IPS-18c (cell line): ENCODE data around the gene CAAP1.
"Not testable (repeated sequence)": the region's sequence is repeated elsewhere in the genome, so short reads cannot be mapped to it uniquely, and the experiment has no call there.

ENCODE experiments used
- H3K4me3 ChIP-seq: 2 replicates; pipeline ENCODE4 v1.7.0; 2013; ENCODE audit warnings: low read depth, mild to moderate bottlenecking, low read length, moderate library complexity; ENCODE audit not compliant: insufficient read depth
- H3K9me3 ChIP-seq: one replicate; pipeline ENCODE4 v1.6.1; 2013; ENCODE audit warnings: mild to moderate bottlenecking, low read length, moderate library complexity; ENCODE audit not compliant: control insufficient read depth, insufficient read depth

The CAAP1 gene

DNA sequence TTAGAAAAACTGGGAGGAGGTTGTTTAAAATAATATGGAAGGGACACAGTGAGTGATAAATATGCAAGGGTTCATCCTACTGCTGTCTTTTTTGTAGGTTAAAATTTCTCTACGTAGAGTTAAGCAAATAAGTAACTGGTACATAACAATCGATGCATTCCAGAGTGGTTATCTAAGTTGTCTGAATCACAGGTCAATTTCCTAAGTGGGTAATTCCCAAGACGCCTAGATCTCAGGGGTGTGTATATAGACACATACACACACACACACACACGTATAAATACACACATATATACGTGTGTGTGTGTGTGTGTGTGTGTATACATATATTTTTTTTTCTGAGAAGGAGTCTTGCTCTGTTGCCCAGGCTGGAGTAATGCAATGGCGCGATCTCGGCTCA, 22.3 kb downstream of the CAAP1 start:
- no peaks in the 10 kb centered on the region for H3K9me3 ChIP-seq
- H3K4me3 ChIP-seq: no peak overlapping the region

DNA sequence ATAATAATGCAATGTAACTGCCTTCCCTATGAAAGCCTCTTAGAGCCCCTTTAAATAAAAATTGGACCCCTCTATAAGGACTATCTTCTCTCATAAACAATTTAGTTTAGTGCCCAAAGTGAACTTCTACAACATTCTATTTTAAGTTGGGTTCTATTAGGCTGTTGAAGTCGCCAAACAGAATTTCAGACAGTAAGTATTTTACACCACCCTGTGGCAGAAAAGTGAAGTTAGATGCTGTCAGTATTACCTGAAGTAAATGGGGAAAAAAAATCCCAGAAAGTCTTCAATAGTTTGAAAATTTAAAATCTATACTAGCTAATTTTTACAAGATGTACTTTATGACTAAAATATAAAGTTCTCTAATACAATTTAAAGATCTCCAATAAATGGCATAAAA, 29.5 kb downstream of the CAAP1 start:
- no peak overlapping the region for H3K4me3 ChIP-seq
- H3K9me3 ChIP-seq: no peaks in the 10 kb centered on the region

DNA sequence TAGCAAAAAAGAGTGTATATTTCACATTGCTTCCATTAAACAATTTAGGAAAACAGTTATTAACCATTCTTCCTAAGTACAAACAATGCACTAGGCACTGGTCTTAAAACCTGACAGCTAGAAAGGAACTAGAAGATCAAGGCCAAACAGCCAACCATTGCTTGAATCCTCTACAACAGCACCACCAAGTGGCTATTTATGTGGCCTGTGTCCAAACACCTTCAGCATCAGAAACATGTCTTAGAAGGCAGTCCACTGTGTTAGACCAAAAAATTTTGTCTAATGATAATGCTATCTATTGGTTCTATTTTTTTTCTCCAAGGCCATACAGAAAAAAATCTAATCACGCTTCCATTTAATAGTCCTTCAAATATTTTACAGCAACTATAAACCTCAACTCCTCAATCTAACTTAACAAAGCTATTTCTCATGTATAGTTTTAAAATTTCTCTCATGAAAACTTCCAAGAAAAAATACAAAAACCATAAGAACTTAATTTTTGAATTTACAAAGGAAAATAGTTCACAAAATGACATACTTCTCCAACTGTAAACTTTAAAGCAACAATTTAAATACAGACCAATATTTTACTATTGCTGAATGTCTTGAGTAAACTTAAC, 36.1 kb downstream of the CAAP1 start:
- no peak overlapping the region for H3K4me3 ChIP-seq
- no peaks in the 10 kb centered on the region for H3K9me3 ChIP-seq

DNA sequence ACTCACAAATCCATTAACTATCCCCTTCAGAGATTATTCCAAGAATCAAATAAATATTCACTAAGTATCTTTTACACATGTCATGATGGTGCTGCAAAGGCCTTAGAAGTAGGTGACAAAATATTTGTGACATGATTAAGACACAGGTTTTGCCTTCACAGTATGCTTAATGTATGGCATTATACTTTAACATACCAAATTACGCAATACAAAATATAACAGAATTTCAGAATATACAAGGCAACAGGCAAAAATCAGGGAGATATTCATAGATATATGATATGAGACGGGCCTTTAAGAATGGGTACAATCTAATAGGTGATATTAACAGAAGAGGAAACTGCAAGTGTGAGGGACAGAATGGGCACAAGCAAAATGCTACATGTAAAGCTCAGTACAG, 41.6 kb downstream of the CAAP1 start:
- Histone ChIP-seq H3K9me3 (no peaks in the 10 kb centered on the region), H3K4me3 (no peak overlapping the region)

DNA sequence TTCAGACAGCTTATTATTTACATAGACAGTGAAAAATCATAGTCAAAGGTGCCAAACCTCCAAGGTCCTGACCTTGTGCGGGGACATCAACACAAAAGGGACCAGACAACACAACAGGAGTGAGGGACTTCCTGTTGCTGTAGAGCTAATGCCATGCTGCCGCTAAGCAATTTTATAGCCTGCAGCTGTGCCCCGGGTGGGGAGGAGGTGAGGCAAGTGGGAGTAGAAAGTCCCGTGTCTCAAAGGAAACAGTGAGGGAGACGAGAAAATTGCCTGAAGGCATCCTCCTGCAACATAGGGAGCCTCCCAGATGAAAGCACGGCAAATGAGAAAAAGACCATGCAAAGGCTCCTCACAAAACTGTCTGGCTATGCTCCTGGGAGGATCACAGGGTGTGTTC, 58.8 kb downstream of the CAAP1 start:
- no peak overlapping the region for H3K4me3 ChIP-seq
- no peaks in the 10 kb centered on the region for H3K9me3 ChIP-seq

DNA sequence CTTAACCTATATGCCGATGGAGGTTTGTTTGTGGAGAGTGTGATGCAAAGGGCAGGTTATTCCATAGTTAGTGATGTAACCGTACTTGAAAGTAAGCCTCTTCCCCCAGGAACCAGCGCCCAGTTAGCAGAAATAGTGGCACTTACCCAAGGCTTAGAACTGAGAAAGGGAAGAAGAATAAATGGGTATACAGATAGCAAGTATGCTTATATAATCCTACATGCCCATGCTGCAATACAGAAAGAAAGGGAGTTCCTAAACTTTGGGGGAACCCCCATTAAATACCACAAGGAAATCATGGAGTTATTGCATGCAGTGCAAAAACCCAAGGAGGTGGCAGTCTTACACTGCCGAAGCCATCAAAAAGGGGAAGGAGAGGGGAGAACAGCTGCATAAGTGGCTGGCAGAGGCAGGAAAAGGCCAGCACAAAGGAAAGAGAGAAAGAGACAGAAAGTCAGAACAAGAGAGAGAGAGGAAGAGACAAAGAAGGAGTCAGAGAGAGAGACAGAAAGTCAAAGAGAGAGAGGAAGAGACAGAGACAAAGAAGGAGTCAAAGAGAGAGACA, 64.1 kb downstream of the CAAP1 start:
- H3K9me3 ChIP-seq, H3K4me3 ChIP-seq: not testable (repeated sequence)

DNA sequence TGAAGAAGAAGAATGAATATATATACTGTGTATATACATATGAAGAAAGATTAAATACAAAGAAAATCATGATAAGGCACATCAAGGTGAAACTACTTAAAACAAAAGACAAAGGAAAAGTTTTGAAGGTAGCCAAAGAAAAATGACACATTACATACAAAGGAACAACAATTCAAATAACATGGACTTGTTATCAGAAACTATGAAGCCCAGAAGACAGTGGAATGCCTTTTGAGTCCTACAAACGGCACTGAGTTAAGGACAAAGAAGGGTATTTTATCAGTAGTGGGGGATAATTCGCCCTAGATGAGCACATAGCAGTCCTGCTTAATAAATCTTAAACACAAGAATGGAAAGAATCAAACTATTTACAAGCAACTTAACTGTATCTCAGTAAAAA, 77.8 kb downstream of the CAAP1 start:
- no peak overlapping the region for H3K4me3 ChIP-seq

DNA sequence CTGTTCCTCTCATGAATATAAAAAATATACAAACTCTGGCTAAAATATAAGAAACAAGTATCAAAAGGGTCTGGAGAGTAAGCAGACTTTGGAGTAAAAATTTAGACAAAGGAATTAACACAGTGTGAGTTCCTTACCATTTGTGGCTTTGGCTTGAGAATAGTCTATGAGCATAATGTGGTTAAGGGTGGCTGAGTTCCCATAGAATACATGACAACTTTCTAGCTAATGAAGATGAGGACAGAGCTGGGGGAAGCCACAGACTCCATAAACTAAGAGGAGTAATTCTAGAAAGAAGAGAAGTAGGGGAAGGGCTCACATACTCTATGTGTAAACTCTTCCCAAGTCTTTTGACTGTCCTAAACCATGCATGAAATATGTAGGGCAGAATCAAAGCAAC, 79.4 kb downstream of the CAAP1 start:
- H3K4me3 ChIP-seq: no peak overlapping the region
- H3K9me3 ChIP-seq: no peaks in the 10 kb centered on the region

More for the DNA sequence above, 77.8 kb downstream of the CAAP1 start:
- no peaks in the 10 kb centered on the region for H3K9me3 ChIP-seq

DNA sequence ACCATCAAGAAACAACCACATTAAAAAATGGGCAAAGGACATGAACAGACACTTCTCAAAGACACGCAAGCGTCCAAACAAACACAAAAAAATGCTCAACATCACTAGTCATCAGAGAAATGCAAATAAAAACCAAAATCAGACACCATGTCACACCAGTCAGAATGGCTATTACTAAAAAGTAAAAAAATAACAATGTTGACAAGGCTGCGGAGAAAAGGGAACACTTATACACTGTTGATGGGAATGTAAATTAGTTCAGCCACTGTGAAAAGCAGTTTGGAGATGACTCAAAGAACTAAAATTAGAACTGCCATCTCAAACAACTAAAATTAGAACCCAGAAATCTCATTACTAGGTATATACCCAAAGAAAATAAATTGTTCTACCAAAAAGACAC, 80.4 kb downstream of the CAAP1 start:
- H3K9me3 ChIP-seq: no peaks in the 10 kb centered on the region
- no peak overlapping the region for H3K4me3 ChIP-seq

DNA sequence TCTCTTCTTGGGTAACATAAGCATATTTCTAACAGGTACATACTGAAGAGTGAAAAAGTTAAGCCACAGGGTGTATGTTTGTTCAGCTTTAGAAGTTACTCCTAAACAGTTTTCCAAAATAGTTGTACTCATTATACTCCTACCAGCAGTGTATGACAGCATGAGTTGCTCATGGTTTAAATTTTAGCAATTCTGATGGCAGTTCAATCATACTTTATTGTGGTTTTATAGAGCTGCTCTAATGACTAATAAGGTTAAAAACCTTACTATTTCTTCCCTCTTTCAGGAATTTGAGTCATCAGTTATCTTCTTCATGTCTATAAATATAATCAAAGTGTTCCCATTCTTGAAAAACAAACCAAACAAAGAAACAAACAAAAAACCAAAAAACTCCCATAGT, 81.5 kb downstream of the CAAP1 start:
- Histone ChIP-seq H3K4me3 (no peak overlapping the region), H3K9me3 (no peaks in the 10 kb centered on the region)

DNA sequence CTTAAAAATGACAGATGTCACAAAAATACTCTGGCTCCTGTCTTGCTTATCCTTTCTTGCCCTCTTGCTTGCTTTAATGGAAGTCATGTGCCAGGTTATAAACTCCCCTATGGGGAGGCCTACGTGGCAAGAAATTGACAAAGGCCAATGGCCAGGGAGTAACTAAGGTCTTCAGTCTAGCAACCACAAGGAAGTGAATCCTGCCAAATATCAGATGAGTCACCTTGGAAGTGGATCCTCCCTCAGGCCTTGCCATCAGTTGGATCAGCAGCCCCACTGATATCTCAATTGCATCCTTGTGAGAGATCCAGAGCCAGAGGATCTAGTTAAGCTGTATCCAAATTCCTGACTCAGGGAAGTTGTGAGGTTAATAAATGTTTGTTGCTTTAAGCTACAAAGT, 82.8 kb downstream of the CAAP1 start:
- Histone ChIP-seq H3K9me3 (no peaks in the 10 kb centered on the region), H3K4me3 (no peak overlapping the region)

DNA sequence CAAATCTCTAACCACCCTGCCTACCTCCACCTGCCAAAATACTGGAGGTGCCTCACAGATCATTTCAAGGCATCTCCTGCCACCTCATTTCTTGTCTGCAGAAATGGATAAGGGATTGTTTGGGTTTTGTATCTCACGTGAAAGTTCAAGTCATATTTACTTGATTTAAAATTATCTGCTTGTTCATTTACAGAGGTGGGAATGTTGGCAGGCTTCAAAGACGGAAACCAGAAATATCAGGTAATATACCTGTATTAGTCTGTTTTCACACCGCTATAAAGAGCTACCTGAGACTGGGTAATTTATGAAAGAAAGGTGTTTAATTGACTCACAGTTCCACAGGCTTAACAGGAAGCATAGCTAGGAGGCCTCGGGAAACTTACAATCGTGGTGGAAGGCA, 85.4 kb downstream of the CAAP1 start:
- Histone ChIP-seq H3K9me3 (no peaks in the 10 kb centered on the region), H3K4me3 (no peak overlapping the region)

DNA sequence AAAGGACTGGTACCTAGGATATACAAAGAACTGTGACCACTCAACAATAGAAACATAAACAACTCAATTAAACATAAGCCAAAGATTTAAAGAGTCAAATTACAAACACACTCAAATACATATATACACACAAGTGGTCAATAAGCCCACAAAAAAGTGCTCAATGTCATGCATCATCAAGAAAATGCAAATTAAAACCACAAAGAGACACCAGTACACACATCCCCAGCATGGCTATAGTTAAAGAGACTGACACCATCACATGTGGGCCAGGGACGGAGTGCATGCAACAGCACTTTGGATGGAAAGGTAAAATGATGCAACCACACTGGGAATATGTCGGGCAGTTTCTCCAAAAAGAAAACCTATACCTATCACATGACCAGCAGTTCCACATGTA, 89.7 kb downstream of the CAAP1 start:
- Histone ChIP-seq H3K9me3 (no peaks in the 10 kb centered on the region), H3K4me3 (no peak overlapping the region)

DNA sequence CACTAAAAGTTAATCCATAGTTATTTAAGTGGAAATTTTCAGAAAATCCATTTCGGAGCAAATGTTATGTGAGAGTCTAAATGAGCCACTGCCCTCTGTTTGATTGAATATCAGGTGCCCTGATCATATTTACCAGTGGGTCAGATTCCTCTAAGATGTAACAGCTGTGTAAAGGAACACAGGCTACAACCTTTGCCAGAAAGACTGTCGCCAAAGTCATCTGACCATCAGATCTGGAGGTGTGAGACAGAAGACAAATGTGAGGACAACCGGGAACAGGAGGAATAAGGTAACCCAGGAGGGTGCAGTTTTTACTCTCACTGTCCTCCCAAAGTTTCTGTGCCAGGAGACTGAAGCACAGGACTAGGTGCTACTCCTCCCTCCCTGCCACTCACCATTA, 90.8 kb downstream of the CAAP1 start:
- Histone ChIP-seq H3K4me3 (no peak overlapping the region), H3K9me3 (no peaks in the 10 kb centered on the region)

DNA sequence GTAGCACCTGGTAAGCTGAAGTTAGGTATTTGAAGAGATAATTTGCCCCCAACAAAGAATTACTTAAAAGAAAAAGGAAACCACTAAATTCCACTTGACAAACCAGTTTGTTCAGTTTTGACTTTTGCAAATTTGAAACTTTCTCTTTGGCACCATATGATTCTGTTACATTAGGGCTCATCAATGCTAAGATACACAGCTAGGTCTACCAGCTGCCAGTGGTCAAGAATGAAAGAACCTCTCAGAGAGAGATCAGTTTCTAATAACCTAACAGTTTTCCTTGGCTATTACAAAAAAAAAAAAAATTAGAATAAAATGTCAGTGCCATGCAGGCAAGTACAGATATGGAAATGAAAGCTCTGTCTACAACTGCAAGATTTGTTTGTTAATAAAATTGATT, 92.3 kb downstream of the CAAP1 start:
- Histone ChIP-seq H3K4me3 (no peak overlapping the region), H3K9me3 (no peaks in the 10 kb centered on the region)

DNA sequence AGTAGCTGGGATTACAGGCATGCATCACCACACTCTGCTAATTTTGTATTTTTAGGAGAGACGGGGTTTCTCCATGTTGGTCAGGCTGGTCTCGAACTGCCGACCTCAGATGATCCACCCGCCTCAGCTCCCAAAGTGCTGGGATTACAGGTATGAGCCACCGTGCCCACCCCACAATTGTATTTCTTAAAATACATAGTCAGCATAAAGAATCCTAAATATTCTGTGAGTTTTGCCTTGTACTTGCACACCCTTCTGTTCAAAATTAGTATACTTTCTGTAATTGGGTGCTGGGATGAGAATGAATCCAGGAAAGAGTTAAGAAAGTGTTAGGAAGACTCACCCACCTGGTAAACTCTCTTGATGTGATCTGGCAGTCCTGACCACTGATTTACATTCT, 101.3 kb downstream of the CAAP1 start:
- Histone ChIP-seq H3K4me3 (no peak overlapping the region), H3K9me3 (no peaks in the 10 kb centered on the region)
